ENCODE results near the gene FNDC3A. TPM values are rescaled to one million over a fixed set of nuclear protein-coding genes. Genes with fewer than 3 reads are reported as not detected.

The FNDC3A gene
- total and polyA plus RNA-seq, 4 donors, result 17.6 to 87.6 (median 34.5) TPM

DNA sequence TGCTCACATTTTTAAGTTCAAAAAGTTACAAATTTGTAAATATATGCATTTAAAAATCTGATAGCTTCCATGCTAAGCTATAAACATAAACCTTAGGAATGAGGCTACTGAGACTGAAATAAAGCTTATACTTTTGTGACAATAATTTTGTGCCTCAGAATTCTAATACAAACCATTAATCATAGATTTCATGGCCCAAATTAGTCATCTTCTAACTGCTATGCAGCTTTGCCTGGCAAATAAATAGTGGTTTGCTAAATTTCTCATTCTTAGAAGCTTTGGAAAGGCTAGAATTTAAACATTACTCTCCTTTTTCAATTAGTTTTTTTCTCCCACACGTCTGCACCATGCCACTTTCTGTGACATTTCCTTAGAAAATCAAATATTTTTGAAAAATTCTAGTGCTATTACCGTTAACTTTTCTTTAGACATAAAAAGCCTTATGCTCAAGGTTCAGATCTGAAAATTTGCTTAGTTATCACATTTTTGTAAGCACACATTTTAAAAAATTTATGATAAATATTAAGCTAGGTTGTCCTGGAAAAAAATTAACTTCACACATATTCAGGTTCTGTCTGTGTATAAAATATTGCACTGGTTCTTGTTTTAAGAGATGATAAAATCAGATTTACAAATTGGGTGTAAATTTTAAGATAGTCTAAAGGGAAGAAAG lies 46.9 kb downstream of the FNDC3A start:
- Histone ChIP-seq H3K27me3 (ENCODE audit: control insufficient read depth in 3 of 3, insufficient read depth in 3 of 3, low read length in 2 of 3) (no peaks in the 10 kb centered on the region), H3K9ac (ENCODE audit: insufficient read depth in 1 of 2, low read length in 2 of 2) (no peak overlapping the region), H3K4me1 (ENCODE audit: control insufficient read depth in 5 of 5, insufficient read depth in 5 of 5, low read length in 5 of 5) (no peaks in the 10 kb centered on the region), H3K36me3 (ENCODE audit: control insufficient read depth in 4 of 4, insufficient read depth in 4 of 4, low read length in 4 of 4) (peaks cover 0 to 2% (median under 1%) of the 10 kb centered on the region in 4 donors), H3K27ac (ENCODE audit: low read depth in 1 of 2, low read length in 1 of 2) (no peak overlapping the region), H3K4me3 (no peak overlapping the region), H3K9me3 (ENCODE audit: control insufficient read depth in 4 of 4, insufficient read depth in 3 of 4, low read length in 3 of 4) (peaks cover 0 to 2% (median 0%) of the 10 kb centered on the region in 4 donors)
- no peak for DNase-seq
- no peak for ATAC-seq (ENCODE audit: insufficient read depth, low FRiP score)
- TF ChIP-seq, protein P1, sequence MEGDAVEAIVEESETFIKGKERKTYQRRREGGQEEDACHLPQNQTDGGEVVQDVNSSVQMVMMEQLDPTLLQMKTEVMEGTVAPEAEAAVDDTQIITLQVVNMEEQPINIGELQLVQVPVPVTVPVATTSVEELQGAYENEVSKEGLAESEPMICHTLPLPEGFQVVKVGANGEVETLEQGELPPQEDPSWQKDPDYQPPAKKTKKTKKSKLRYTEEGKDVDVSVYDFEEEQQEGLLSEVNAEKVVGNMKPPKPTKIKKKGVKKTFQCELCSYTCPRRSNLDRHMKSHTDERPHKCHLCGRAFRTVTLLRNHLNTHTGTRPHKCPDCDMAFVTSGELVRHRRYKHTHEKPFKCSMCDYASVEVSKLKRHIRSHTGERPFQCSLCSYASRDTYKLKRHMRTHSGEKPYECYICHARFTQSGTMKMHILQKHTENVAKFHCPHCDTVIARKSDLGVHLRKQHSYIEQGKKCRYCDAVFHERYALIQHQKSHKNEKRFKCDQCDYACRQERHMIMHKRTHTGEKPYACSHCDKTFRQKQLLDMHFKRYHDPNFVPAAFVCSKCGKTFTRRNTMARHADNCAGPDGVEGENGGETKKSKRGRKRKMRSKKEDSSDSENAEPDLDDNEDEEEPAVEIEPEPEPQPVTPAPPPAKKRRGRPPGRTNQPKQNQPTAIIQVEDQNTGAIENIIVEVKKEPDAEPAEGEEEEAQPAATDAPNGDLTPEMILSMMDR (IDR thresholded peaks at IDR 0.05; ENCODE audit: control extremely low read depth, extremely low read depth), result no peak
- 88 to 99% methylated on average over 2 of the region's 2 CpGs for WGBS, 2 donors

- Histone ChIP-seq H3K36me3 (ENCODE audit: control insufficient read depth in 4 of 4, insufficient read depth in 4 of 4, low read length in 4 of 4) (peaks cover 0 to 2% (median under 1%) of the 10 kb centered on the region in 4 donors), H3K9ac (ENCODE audit: insufficient read depth in 1 of 2, low read length in 2 of 2) (no peak overlapping the region), H3K4me3 (no peak overlapping the region), H3K9me3 (ENCODE audit: control insufficient read depth in 4 of 4, insufficient read depth in 3 of 4, low read length in 3 of 4) (peaks cover 0 to 2% (median 0%) of the 10 kb centered on the region in 4 donors), H3K27me3 (ENCODE audit: control insufficient read depth in 3 of 3, insufficient read depth in 3 of 3, low read length in 2 of 3) (no peaks in the 10 kb centered on the region), H3K27ac (ENCODE audit: low read depth in 1 of 2, low read length in 1 of 2) (no peak overlapping the region), H3K4me1 (ENCODE audit: control insufficient read depth in 5 of 5, insufficient read depth in 5 of 5, low read length in 5 of 5) (no peaks in the 10 kb centered on the region)
- TF ChIP-seq, protein P1 (IDR thresholded peaks at IDR 0.05; ENCODE audit: control extremely low read depth, extremely low read depth), result no peak
- DNase-seq (no peak), ATAC-seq (ENCODE audit: insufficient read depth, low FRiP score) (no peak)
Observed at GRCh38 chr13:49023431-49023830, 47.7 kb downstream of the FNDC3A start.

DNA sequence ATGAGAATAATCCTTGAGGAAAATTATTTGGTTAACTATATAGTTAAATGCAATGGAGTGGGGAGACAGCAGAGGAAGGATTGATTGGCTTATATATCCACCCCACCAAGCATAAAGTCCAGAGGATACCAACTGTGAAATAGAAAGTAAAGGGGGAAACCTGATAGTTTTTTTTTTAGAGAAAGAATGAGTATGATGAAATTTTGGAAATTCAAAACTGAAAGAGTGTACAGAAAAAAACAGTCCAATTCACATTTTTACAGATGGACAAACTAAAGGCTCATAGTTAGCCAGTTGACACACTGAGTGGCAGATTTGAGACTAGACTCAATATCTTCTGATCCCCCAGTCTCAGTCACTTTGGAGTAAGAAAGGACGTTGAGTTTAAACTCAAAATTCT lies 51.1 kb downstream of the FNDC3A start:
- Histone ChIP-seq H3K9me3 (ENCODE audit: control insufficient read depth in 4 of 4, insufficient read depth in 3 of 4, low read length in 3 of 4) (peaks cover 0 to 2% (median 0%) of the 10 kb centered on the region in 4 donors), H3K27ac (ENCODE audit: low read depth in 1 of 2, low read length in 1 of 2) (no peak overlapping the region), H3K36me3 (ENCODE audit: control insufficient read depth in 4 of 4, insufficient read depth in 4 of 4, low read length in 4 of 4) (peaks cover 0 to 2% (median 0%) of the 10 kb centered on the region in 4 donors), H3K4me1 (ENCODE audit: control insufficient read depth in 5 of 5, insufficient read depth in 5 of 5, low read length in 5 of 5) (no peaks in the 10 kb centered on the region), H3K4me3 (no peak overlapping the region), H3K9ac (ENCODE audit: insufficient read depth in 1 of 2, low read length in 2 of 2) (no peak overlapping the region), H3K27me3 (ENCODE audit: control insufficient read depth in 3 of 3, insufficient read depth in 3 of 3, low read length in 2 of 3) (no peaks in the 10 kb centered on the region)
- TF ChIP-seq, protein P1 (IDR thresholded peaks at IDR 0.05; ENCODE audit: control extremely low read depth, extremely low read depth), result no peak
- 0 to 44% methylated on average over 1 of the region's 1 CpG for WGBS, 2 donors
- DNase-seq (no peak), ATAC-seq (ENCODE audit: insufficient read depth, low FRiP score) (no peak)

DNA sequence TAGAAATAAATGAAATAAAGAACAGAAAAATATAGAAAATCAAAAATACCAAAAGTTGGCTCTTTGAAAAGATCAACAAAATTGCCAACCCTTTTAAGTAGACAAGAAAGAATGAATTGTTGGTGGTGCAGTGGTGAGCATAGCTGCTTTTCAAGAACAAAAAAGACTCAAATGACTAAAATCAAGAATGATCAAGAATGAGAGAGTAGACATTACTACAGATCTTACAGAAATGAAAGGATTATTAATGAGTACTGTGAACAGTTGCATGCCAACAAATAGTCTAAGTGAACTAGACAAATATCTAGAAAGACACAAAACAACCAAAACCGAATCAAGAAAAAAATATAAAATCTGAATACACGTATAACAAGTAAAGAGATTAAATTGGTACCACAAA lies 53.9 kb downstream of the FNDC3A start:
- Histone ChIP-seq H3K27ac (ENCODE audit: low read depth in 1 of 2, low read length in 1 of 2) (no peak overlapping the region), H3K36me3 (ENCODE audit: control insufficient read depth in 4 of 4, insufficient read depth in 4 of 4, low read length in 4 of 4) (peaks cover 0 to 2% (median 0%) of the 10 kb centered on the region in 4 donors), H3K27me3 (ENCODE audit: control insufficient read depth in 3 of 3, insufficient read depth in 3 of 3, low read length in 2 of 3) (no peaks in the 10 kb centered on the region), H3K9me3 (ENCODE audit: control insufficient read depth in 4 of 4, insufficient read depth in 3 of 4, low read length in 3 of 4) (no peaks in the 10 kb centered on the region), H3K9ac (ENCODE audit: insufficient read depth in 1 of 2, low read length in 2 of 2) (no peak overlapping the region), H3K4me1 (ENCODE audit: control insufficient read depth in 5 of 5, insufficient read depth in 5 of 5, low read length in 5 of 5) (no peaks in the 10 kb centered on the region), H3K4me3 (no peak overlapping the region)
- TF ChIP-seq, protein P1 (IDR thresholded peaks at IDR 0.05; ENCODE audit: control extremely low read depth, extremely low read depth), result no peak
- DNase-seq, result no peak
- 96 to 98% methylated on average over 2 of the region's 2 CpGs for WGBS, 2 donors
- ATAC-seq (ENCODE audit: insufficient read depth, low FRiP score), result no peak

Data from lung (tissue), 12 donors.